Measurements from ENCODE around the gene THBD. TPM values are rescaled to one million over a fixed set of nuclear protein-coding genes. Genes with fewer than 3 reads are reported as not detected.

THBD gene
- total RNA-seq, 1 experiment from 2014 or later: 0.28 TPM

DNA sequence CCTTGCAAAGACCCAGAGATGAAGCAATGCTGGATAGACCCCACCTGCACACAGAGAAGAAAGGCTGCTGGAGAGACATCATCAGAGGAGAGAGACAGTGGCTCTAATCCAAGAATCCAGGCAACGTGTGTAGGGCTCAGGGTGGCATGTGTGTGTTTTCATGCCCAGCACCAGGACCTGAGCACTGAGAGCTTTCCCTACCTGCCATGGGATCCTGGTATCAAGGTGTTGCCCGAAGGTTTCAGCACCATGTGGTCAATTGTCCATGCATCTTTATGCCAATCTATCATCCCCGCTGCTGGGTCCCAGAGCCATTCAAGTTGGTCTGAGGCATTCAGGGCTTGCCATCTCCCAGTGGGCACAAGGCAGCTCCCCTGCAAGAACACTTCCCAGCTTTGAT is 44.1 kb upstream of the THBD start:
- Histone ChIP-seq H3K4me2 (ENCODE audit: insufficient read depth, insufficient read length, low read length) (no peak overlapping the region), H4K91ac (ENCODE audit: insufficient read length, low read depth, low read length) (no peak overlapping the region), H2AK5ac (ENCODE audit: insufficient read length, low read length) (no peak overlapping the region), H3K14ac (ENCODE audit: insufficient read depth, low read length) (no peak overlapping the region), H3K23me2 (ENCODE audit: insufficient read length, low read depth, low read length, poor library complexity, severe bottlenecking) (no peaks in the 10 kb centered on the region), H4K8ac (replicated peaks; ENCODE audit: insufficient read length, low read depth, low read length) (no peak overlapping the region), H2BK20ac (ENCODE audit: low read depth, low read length, poor library complexity, severe bottlenecking) (no peak overlapping the region), H2BK120ac (ENCODE audit: low read depth, low read length, poor library complexity, severe bottlenecking) (no peak overlapping the region), H3K4me1 (ENCODE audit: insufficient read depth, low read length) (no peaks in the 10 kb centered on the region), H2BK12ac (ENCODE audit: insufficient read length, low read depth, low read length) (no peak overlapping the region), H4K5ac (ENCODE audit: insufficient read length, low read depth, low read length) (no peak overlapping the region), H3K27ac (ENCODE audit: insufficient read length, low read depth, low read length) (no peak overlapping the region), H3K4ac (ENCODE audit: low read depth, low read length) (no peak overlapping the region), H3K9ac (ENCODE audit: extremely low read depth, insufficient read length, low read length) (no peak overlapping the region), H2AFZ (ENCODE audit: low read length) (no peak overlapping the region), H3K18ac (ENCODE audit: insufficient read length, low read depth, low read length) (no peak overlapping the region), H3T11ph (ENCODE audit: low read length) (no peak overlapping the region), H3K79me2 (ENCODE audit: insufficient read depth, low read length) (no peaks in the 10 kb centered on the region), H3K27me3 (ENCODE audit: insufficient read depth, low read length) (no peaks in the 10 kb centered on the region), H3K56ac (ENCODE audit: insufficient read length, low read depth, low read length) (no peak overlapping the region), H3K79me1 (ENCODE audit: insufficient read depth, low read depth, low read length, poor library complexity, severe bottlenecking) (no peaks in the 10 kb centered on the region), H2BK15ac (ENCODE audit: low read depth, low read length) (no peak overlapping the region), H3K9me3 (ENCODE audit: control insufficient read depth, low read depth, low read length) (no peaks in the 10 kb centered on the region), H2BK5ac (ENCODE audit: insufficient read length, low read length) (no peak overlapping the region), H3K23ac (ENCODE audit: insufficient read length, low read depth, low read length) (no peak overlapping the region), H4K20me1 (ENCODE audit: control insufficient read depth, insufficient read depth, insufficient read length) (no peaks in the 10 kb centered on the region)
- Mint-ChIP-seq H3K4me3 (no peak overlapping the region), H3K36me3 (ENCODE audit: insufficient read depth in 1 of 3, low read depth in 3 of 3) (no peaks in the 10 kb centered on the region), H3K4me1 (peaks cover 14 to 19% of the 10 kb centered on the region in 2 experiments), H3K9me3 (no peaks in the 10 kb centered on the region), H3K27ac (no peak overlapping the region), H3K27me3 (ENCODE audit: low read depth) (peaks cover 8% of the 10 kb centered on the region; the same call in 1 of the 2 replicates)
- DNase-seq: no peak
- no peak for TF ChIP-seq CTCF (conservative IDR thresholded peaks at IDR 0.05)
- no CpG with 5 or more reads among the region's 3 CpGs for WGBS (ENCODE audit: extremely low coverage, insufficient read length, low lambda C conversion rate)
